GM12878 (cell line): Measurements from ENCODE around the gene PRSS2. TPM values are rescaled to one million over a fixed set of nuclear protein-coding genes. Genes with fewer than 3 reads are reported as not detected.

Experiments used
- ATAC-seq: fragments of 200-7000 bp; cut with Tn5 transposase; 3 replicates; pipeline ENCODE4 v1.9.1; 2020; ENCODE audit warnings: mild to moderate bottlenecking, moderate library complexity
- BruUV-seq: library from RNA; stranded (reverse); fragments of 400-500 nt; replicated peaks from 2 replicates; lab custom pipeline; 2021; lab: Mats Ljungman, UMichigan
- CTCF ChIA-PET: fragments of 300-600 bp; sonication (Branson Sonifier 250); formaldehyde crosslinking; extraction: SDS; loops from one replicate; lab custom pipeline; 2021; ENCODE audit warnings: inconsistent platforms; lab: Yijun Ruan, JAX
- POLR2A ChIA-PET: fragments of 350-600 bp; formaldehyde crosslinking; extraction: SDS; loops from one replicate; lab custom pipeline; 2021; ENCODE audit warnings: inconsistent platforms; lab: Charles Lee
- RAD21 ChIA-PET: fragments of 300-600 bp; sonication (Branson Sonifier 250); formaldehyde crosslinking; loops from one replicate; lab custom pipeline; 2023; ENCODE audit warnings: antibody characterized with exemption; ENCODE audit not compliant: unreplicated experiment; lab: Charles Lee
- SMC1A ChIA-PET: fragments of 300-600 bp; sonication (Branson Sonifier 250); formaldehyde crosslinking; loops from one replicate; lab custom pipeline; 2023; ENCODE audit not compliant: unreplicated experiment, uncharacterized antibody; lab: Charles Lee
- DNase-seq: peaks from one replicate; pipeline ENCODE4 v3.0.0-alpha.2; 2011; ENCODE audit warnings: low read depth, low spot score
- FAIRE-seq: peaks from 3 replicates; lab custom pipeline; 2011; peaks lifted over from hg19 to GRCh38; lab: Jason Lieb, UNC
- H2AFZ ChIP-seq: 2 replicates; pipeline ENCODE4 v1.6.0; 2011; ENCODE audit warnings: low read depth, low read length, control low read depth; ENCODE audit not compliant: control insufficient read depth
- H3K27ac ChIP-seq: 2 replicates; pipeline ENCODE4 v1.5.1; 2011; ENCODE audit warnings: control low read depth; ENCODE audit not compliant: control insufficient read depth, insufficient read depth
- H3K27me3 ChIP-seq, 2 experiments: replicated peaks in 1 of 2; 2 replicates each; pipeline versions ENCODE4 v1.6.0 to v1.6.1; 2011; ENCODE audit warnings: low read length in 1 of 2; ENCODE audit not compliant: control insufficient read depth in 2 of 2, insufficient read depth in 2 of 2
- H3K36me3 ChIP-seq, 2 experiments: 2 replicates each; pipeline ENCODE4 v1.5.1; 2011; ENCODE audit warnings: low read length in 1 of 2; ENCODE audit not compliant: control insufficient read depth in 2 of 2, insufficient read depth in 2 of 2
- H3K4me1 ChIP-seq: 2 replicates; pipeline ENCODE4 v1.6.1; 2011; ENCODE audit warnings: mild to moderate bottlenecking, low read length, moderate library complexity, mixed read lengths; ENCODE audit not compliant: control insufficient read depth, insufficient read depth
- H3K4me2 ChIP-seq: 2 replicates; pipeline ENCODE4 v1.6.0; 2011; ENCODE audit warnings: control low read depth; ENCODE audit not compliant: control insufficient read depth, insufficient read depth
- H3K4me3 ChIP-seq: fragments of 200-600 bp; sonication (generic); 2 replicates; pipeline ENCODE4 v1.5.1; 2016
- H3K79me2 ChIP-seq: 2 replicates; pipeline ENCODE4 v1.6.0; 2011; ENCODE audit warnings: low read length; ENCODE audit not compliant: control insufficient read depth, insufficient read depth
- H3K9ac ChIP-seq: 2 replicates; pipeline ENCODE4 v1.8.0; 2011; ENCODE audit warnings: low read length, control low read depth, mixed read lengths; ENCODE audit not compliant: control insufficient read depth, insufficient read depth
- H3K9me3 ChIP-seq: replicated peaks from 3 replicates; pipeline ENCODE4 v1.5.1; 2011; ENCODE audit warnings: mild to moderate bottlenecking, low read length; ENCODE audit not compliant: control insufficient read depth, insufficient read depth
- H4K20me1 ChIP-seq: 2 replicates; pipeline ENCODE4 v1.6.0; 2011; ENCODE audit not compliant: control insufficient read depth, insufficient read depth
- MEF2A ChIP-seq: IDR thresholded peaks from 2 replicates; pipeline ENCODE4 v1.6.1; 2011; ENCODE audit warnings: low read depth, mild to moderate bottlenecking, low read length, moderate library complexity; ENCODE audit not compliant: insufficient read depth
- NFXL1 ChIP-seq: fragments of 450-650 bp; IDR thresholded peaks from 2 replicates; pipeline ENCODE4 v1.6.1; 2017; ENCODE audit warnings: antibody characterized with exemption, mild to moderate bottlenecking, borderline replicate concordance
- SIX5 ChIP-seq: IDR thresholded peaks from 2 replicates; pipeline ENCODE4 v1.6.1; 2011; ENCODE audit warnings: mild to moderate bottlenecking, low read depth, low read length, moderate library complexity; ENCODE audit not compliant: severe bottlenecking
- SMC3 ChIP-seq: IDR thresholded peaks from 2 replicates; pipeline ENCODE4 v1.6.1; 2011; ENCODE audit warnings: low read length, improper control_type of control experiment, borderline replicate concordance
- ZSCAN29 ChIP-seq: fragments of 450-650 bp; IDR thresholded peaks from 2 replicates; pipeline ENCODE4 v1.6.1; 2017; ENCODE audit warnings: mild to moderate bottlenecking, moderate library complexity
- WGBS: methylation state at CpG from one replicate; pipeline ENCODE4 v1.1.6; 2016; ENCODE audit warnings: low lambda C conversion rate; ENCODE audit not compliant: insufficient replicate concordance, insufficient coverage; ENCODE audit errors: missing lambda C conversion rate; 5-methylcytosine and 5-hydroxymethylcytosine counted together
- in situ Hi-C: fragments of 300-500 bp; cut with MboI; formaldehyde crosslinking; loops from 9 replicates; pipeline ENCODE4 v1.14.3; 2018; ENCODE audit warnings: mixed read lengths
- intact Hi-C: fragments of 100-400 bp; cut with micrococcal nuclease; formaldehyde crosslinking; loops from one replicate; pipeline ENCODE4 v1.14.2; 2022; ENCODE audit not compliant: unreplicated experiment
- polyA plus RNA-seq, 11 experiments: library from polyadenylated mRNA; depleted of rRNA in 4 of 11; unstranded in 6 of 11; stranded (reverse) in 5 of 11; fragments of >200 nt; fragmentation: Nextera tagmentation in 4 of 11; fragmentation: Illumina TruSeq in 1 of 11; extraction: Ambion mirVana in 4 of 11; extraction: Trizol in 1 of 11; gene quantifications; 1 replicate in 1 of 11; 2 replicates in 10 of 11; pipeline versions ENCODE4 v1.2.1 to v1.2.3, GENCODE V29; 2011 to 2016; ENCODE audit warnings: inconsistent platforms in 2 of 11, missing spikeins in 2 of 11, low read depth in 1 of 11
- total RNA-seq, 4 experiments: library from RNA; depleted of rRNA in 3 of 4; stranded (reverse); fragments of >200 nt in 3 of 4; fragmentation: Illumina TruSeq in 1 of 4; extraction: Trizol in 1 of 4; gene quantifications; 2 replicates each; pipeline versions ENCODE4 v1.2.1 to v1.2.3, GENCODE V29; 2013 to 2021
- TF ChIP-seq, protein P1 (sequence below): fragments of 450-650 bp; formaldehyde crosslinking; IDR thresholded peaks from 2 replicates; pipeline ENCODE4 v1.4.0; 2020; ENCODE audit warnings: mild to moderate bottlenecking, moderate library complexity
- TF ChIP-seq, protein P2 (sequence below): fragments of 450-650 bp; IDR thresholded peaks from 2 replicates; pipeline ENCODE4 v1.6.1; 2017; ENCODE audit warnings: mild to moderate bottlenecking, low read depth, inconsistent platforms; ENCODE audit not compliant: poor library complexity, severe bottlenecking
- TF ChIP-seq, protein P3 (sequence below): IDR thresholded peaks from 2 replicates; pipeline ENCODE4 v1.6.1; 2011; ENCODE audit warnings: borderline replicate concordance, low read depth, mild to moderate bottlenecking, moderate library complexity, low read length; ENCODE audit not compliant: insufficient read depth, poor library complexity, severe bottlenecking
- TF ChIP-seq, protein P4 (sequence below): IDR thresholded peaks from 2 replicates; pipeline ENCODE4 v1.6.1; 2012; ENCODE audit warnings: mild to moderate bottlenecking, low read depth, low read length

The PRSS2 gene
- total and polyA plus RNA-seq, 10 of the 15 experiments (the other 5 are each of a cell fraction or from before 2014, with no cell fraction given), result 0.21 to 28.8 (median 0.41) TPM; not detected in 7

DNA sequence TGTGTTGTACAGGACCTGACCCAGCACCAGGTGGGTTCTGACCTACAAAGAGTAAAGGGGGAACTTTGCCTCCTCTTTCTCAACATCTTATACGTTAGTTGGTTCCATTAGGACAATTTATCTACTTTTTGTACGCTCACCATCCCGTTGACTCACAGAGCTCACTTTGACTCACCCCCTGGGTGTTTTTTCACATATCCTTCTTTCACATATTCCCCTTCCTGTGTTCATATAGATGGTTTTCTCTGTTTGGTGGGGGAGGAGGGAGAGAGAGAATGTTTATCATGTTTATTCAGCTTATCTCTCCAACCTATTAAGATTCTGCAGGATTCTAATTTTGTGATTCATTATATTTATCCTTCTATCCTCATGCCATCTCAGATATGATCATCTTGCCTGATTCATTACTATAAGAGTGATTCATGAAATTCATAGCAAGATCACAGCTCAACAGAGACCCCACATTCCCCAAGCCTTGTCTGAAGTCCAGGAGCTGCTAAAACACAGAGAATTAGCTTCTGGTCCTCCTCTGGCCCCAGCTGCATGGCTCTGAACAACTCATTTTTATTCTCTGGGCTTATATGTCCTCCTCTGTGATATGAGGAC, 37.2 kb downstream of the PRSS2 start:
- peak; percentile 73 for DNase-seq
- ChIA-PET RAD21 (interaction anchor here (0.7 to 13.5 kb wide), 14 partner anchors 9 to 226 kb away, joined by 3 to 813 read pairs (median 6); partner anchors contain the start of gene PRSS2), CTCF (interaction anchor here (0.6 to 28.6 kb wide), 19 partner anchors 9 to 221 kb away, joined by 3 to 1055 read pairs (median 5); partner anchors contain the start of gene PRSS2), POLR2A (interaction anchor here (0.6 to 15.3 kb wide), 8 partner anchors 13 to 147 kb away, joined by 3 to 325 read pairs (median 6); partner anchors contain the start of gene PRSS2), SMC1A (interaction anchor here (0.8 to 12.9 kb wide), 16 partner anchors 12 to 224 kb away, joined by 3 to 786 read pairs (median 5); partner anchors contain the start of gene PRSS2)
- H4K20me1 ChIP-seq, result no peaks in the 10 kb centered on the region
- H3K4me1 ChIP-seq, result peaks cover 57% of the 10 kb centered on the region
- no peaks in the 10 kb centered on the region for H3K36me3 ChIP-seq
- no peaks in the 10 kb centered on the region for H3K9me3 ChIP-seq
- WGBS, result 0% methylated on average over 3 of the region's 3 CpGs
- H3K27me3 ChIP-seq, result no peaks in the 10 kb centered on the region
- intact Hi-C loops (loop anchor here (1.0 to 2.0 kb wide), 2 partner anchors 11 to 23 kb away; no protein-coding TSS in a partner anchor), in situ Hi-C loops (loop anchor here (10.0 kb wide), 1 partner anchor 1243 kb away; no protein-coding TSS in a partner anchor)
- peak overlapping the region; percentile 81 for H3K4me2 ChIP-seq
- H3K4me3 ChIP-seq, result peak overlapping the region; percentile 30; the same call in 1 of the 2 replicates
- FAIRE-seq, result no peak
- peak overlapping the region; percentile 72 for H3K9ac ChIP-seq
- peak overlapping the region; percentile 99 for H3K27ac ChIP-seq
- peak; percentile 40 for ATAC-seq
- no TSS peak for BruUV-seq
- H3K79me2 ChIP-seq, result no peaks in the 10 kb centered on the region
- H2AFZ ChIP-seq, result peak overlapping the region; percentile 18; the same call in 1 of the 2 replicates
- TF ChIP-seq, protein P1, sequence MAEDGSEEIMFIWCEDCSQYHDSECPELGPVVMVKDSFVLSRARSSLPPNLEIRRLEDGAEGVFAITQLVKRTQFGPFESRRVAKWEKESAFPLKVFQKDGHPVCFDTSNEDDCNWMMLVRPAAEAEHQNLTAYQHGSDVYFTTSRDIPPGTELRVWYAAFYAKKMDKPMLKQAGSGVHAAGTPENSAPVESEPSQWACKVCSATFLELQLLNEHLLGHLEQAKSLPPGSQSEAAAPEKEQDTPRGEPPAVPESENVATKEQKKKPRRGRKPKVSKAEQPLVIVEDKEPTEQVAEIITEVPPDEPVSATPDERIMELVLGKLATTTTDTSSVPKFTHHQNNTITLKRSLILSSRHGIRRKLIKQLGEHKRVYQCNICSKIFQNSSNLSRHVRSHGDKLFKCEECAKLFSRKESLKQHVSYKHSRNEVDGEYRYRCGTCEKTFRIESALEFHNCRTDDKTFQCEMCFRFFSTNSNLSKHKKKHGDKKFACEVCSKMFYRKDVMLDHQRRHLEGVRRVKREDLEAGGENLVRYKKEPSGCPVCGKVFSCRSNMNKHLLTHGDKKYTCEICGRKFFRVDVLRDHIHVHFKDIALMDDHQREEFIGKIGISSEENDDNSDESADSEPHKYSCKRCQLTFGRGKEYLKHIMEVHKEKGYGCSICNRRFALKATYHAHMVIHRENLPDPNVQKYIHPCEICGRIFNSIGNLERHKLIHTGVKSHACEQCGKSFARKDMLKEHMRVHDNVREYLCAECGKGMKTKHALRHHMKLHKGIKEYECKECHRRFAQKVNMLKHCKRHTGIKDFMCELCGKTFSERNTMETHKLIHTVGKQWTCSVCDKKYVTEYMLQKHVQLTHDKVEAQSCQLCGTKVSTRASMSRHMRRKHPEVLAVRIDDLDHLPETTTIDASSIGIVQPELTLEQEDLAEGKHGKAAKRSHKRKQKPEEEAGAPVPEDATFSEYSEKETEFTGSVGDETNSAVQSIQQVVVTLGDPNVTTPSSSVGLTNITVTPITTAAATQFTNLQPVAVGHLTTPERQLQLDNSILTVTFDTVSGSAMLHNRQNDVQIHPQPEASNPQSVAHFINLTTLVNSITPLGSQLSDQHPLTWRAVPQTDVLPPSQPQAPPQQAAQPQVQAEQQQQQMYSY, result no peak
- TF ChIP-seq SMC3, result no peak
- TF ChIP-seq, protein P2, sequence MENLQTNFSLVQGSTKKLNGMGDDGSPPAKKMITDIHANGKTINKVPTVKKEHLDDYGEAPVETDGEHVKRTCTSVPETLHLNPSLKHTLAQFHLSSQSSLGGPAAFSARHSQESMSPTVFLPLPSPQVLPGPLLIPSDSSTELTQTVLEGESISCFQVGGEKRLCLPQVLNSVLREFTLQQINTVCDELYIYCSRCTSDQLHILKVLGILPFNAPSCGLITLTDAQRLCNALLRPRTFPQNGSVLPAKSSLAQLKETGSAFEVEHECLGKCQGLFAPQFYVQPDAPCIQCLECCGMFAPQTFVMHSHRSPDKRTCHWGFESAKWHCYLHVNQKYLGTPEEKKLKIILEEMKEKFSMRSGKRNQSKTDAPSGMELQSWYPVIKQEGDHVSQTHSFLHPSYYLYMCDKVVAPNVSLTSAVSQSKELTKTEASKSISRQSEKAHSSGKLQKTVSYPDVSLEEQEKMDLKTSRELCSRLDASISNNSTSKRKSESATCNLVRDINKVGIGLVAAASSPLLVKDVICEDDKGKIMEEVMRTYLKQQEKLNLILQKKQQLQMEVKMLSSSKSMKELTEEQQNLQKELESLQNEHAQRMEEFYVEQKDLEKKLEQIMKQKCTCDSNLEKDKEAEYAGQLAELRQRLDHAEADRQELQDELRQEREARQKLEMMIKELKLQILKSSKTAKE, result peak; percentile 21
- no peak for TF ChIP-seq MEF2A
- TF ChIP-seq SIX5, result no peak
- no peak for TF ChIP-seq ZSCAN29
- TF ChIP-seq, protein P3, sequence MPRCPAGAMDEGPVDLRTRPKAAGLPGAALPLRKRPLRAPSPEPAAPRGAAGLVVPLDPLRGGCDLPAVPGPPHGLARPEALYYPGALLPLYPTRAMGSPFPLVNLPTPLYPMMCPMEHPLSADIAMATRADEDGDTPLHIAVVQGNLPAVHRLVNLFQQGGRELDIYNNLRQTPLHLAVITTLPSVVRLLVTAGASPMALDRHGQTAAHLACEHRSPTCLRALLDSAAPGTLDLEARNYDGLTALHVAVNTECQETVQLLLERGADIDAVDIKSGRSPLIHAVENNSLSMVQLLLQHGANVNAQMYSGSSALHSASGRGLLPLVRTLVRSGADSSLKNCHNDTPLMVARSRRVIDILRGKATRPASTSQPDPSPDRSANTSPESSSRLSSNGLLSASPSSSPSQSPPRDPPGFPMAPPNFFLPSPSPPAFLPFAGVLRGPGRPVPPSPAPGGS, result peak; percentile 59
- TF ChIP-seq, protein P4, sequence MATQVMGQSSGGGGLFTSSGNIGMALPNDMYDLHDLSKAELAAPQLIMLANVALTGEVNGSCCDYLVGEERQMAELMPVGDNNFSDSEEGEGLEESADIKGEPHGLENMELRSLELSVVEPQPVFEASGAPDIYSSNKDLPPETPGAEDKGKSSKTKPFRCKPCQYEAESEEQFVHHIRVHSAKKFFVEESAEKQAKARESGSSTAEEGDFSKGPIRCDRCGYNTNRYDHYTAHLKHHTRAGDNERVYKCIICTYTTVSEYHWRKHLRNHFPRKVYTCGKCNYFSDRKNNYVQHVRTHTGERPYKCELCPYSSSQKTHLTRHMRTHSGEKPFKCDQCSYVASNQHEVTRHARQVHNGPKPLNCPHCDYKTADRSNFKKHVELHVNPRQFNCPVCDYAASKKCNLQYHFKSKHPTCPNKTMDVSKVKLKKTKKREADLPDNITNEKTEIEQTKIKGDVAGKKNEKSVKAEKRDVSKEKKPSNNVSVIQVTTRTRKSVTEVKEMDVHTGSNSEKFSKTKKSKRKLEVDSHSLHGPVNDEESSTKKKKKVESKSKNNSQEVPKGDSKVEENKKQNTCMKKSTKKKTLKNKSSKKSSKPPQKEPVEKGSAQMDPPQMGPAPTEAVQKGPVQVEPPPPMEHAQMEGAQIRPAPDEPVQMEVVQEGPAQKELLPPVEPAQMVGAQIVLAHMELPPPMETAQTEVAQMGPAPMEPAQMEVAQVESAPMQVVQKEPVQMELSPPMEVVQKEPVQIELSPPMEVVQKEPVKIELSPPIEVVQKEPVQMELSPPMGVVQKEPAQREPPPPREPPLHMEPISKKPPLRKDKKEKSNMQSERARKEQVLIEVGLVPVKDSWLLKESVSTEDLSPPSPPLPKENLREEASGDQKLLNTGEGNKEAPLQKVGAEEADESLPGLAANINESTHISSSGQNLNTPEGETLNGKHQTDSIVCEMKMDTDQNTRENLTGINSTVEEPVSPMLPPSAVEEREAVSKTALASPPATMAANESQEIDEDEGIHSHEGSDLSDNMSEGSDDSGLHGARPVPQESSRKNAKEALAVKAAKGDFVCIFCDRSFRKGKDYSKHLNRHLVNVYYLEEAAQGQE, result no peak
- TF ChIP-seq NFXL1, result no peak
